Sigmoid colon (tissue), 7 donors: ENCODE measurements around the gene KY. TPM values are rescaled to one million over a fixed set of nuclear protein-coding genes. Genes with fewer than 3 reads are reported as not detected.
A peak's percentile ranks its signal among the peaks of the same experiment; 100 is the strongest.
"Not testable (repeated sequence)": the region's sequence is repeated elsewhere in the genome, so short reads cannot be mapped to it uniquely, and the experiment has no call there.

ENCODE experiments used
- DNase-seq: peaks from one replicate; pipeline ENCODE4 v3.0.0-alpha.2; 2019
- H3K27ac ChIP-seq, 4 donors: fragments of 200-600 bp; sonication (generic); one replicate each; pipeline ENCODE4 v1.5.1; 2016 to 2019; ENCODE audit warnings: mild to moderate bottlenecking in 1 of 4
- H3K27me3 ChIP-seq, 3 donors: fragments of 200-600 bp; sonication (generic); one replicate each; pipeline ENCODE4 v1.5.1; 2019; ENCODE audit warnings: mild to moderate bottlenecking in 1 of 3
- H3K36me3 ChIP-seq, 4 donors: fragments of 200-600 bp; sonication (generic); one replicate each; pipeline ENCODE4 v1.5.1; 2016 to 2019
- H3K4me1 ChIP-seq, 4 donors: fragments of 200-600 bp; sonication (generic); one replicate each; pipeline ENCODE4 v1.5.1; 2017 to 2019
- H3K4me3 ChIP-seq, 4 donors: fragments of 200-600 bp; sonication (generic); one replicate each; pipeline ENCODE4 v1.5.1; 2017 to 2019; ENCODE audit warnings: mild to moderate bottlenecking in 2 of 4, moderate library complexity in 1 of 4
- H3K9me3 ChIP-seq, 4 donors: fragments of 200-600 bp in 3 of 4; sonication (generic) in 3 of 4; one replicate each; pipeline versions ENCODE4 v1.5.1 to v1.6.1; 2013 to 2019
- CTCF ChIP-seq, 4 experiments: fragments of 450-650 bp in 3 of 4; fragments of 200-600 bp in 1 of 4; IDR thresholded peaks; one replicate each; pipeline ENCODE4 v1.5.1; 2016 to 2019; ENCODE audit warnings: antibody characterized with exemption in 4 of 4, mild to moderate bottlenecking in 3 of 4, moderate library complexity in 2 of 4
- EP300 ChIP-seq, 4 donors: sonication (generic); formaldehyde crosslinking; IDR thresholded peaks; one replicate each; pipeline ENCODE4 v1.6.1; 2017; ENCODE audit warnings: antibody characterized with exemption in 4 of 4
- POLR2A ChIP-seq, 2 donors: fragments of 450-650 bp; IDR thresholded peaks; one replicate each; pipeline ENCODE4 v1.6.1; 2016; ENCODE audit warnings: antibody characterized with exemption in 2 of 2, mild to moderate bottlenecking in 2 of 2, moderate library complexity in 2 of 2
- POLR2AphosphoS5 ChIP-seq, 4 donors: sonication (generic); formaldehyde crosslinking; IDR thresholded peaks; one replicate each; pipeline ENCODE4 v1.6.1; 2017; ENCODE audit warnings: antibody characterized with exemption in 4 of 4
- WGBS, 2 donors: extraction: QIAGEN DNeasy Blood & Tissue Kit; methylation state at CpG; one replicate each; pipeline ENCODE4 v1.1.7; 2013; 5-methylcytosine and 5-hydroxymethylcytosine counted together
- intact Hi-C: fragments of 100-400 bp; cut with DNase I; formaldehyde crosslinking; loops from one replicate; pipeline ENCODE4 v1.15.1; 2023
- polyA plus RNA-seq, 3 donors: library from polyadenylated mRNA; stranded (reverse); fragments of 200-250 nt; gene quantifications; one replicate each; pipeline ENCODE4 v1.2.3, GENCODE V29; 2013
- total RNA-seq, 4 donors: library from RNA; depleted of rRNA; stranded (reverse); fragments of >200 nt; gene quantifications; one replicate each; pipeline ENCODE4 v1.1.0, GENCODE V29; 2016
- donor health status: healthy with polysubstance abuse.
- donor health status: Bipolar disorder and iron deficiency.
- donor health status: healthy.

KY gene
- total and polyA plus RNA-seq, 7 donors = 0.13 to 3.9 (median 3.0) TPM; not detected in 2

- intact Hi-C loops = loop anchor here (1.0 to 5.0 kb wide), 4 partner anchors 51 to 1294 kb away; partner anchors contain the start of gene KY
- no peak for DNase-seq
- H3K9me3 ChIP-seq = no peaks in the 10 kb centered on the region
- H3K36me3 ChIP-seq = peaks cover 0 to 10% (median 0%) of the 10 kb centered on the region in 4 donors
- TF ChIP-seq POLR2AphosphoS5 (IDR thresholded peaks at IDR 0.05) (no peak), CTCF (IDR thresholded peaks at IDR 0.05) (peak; percentile 46 to 95 (median 80)), EP300 (IDR thresholded peaks at IDR 0.05) (no peak)
- H3K27me3 ChIP-seq = no peaks in the 10 kb centered on the region
- peaks cover 0 to 11% (median 8%) of the 10 kb centered on the region in 4 donors for H3K4me1 ChIP-seq
- no peak overlapping the region for H3K4me3 ChIP-seq
- H3K27ac ChIP-seq = no peak overlapping the region
- 12 to 13% methylated on average over 31 of the region's 31 CpGs for WGBS, 2 donors
Observed at GRCh38 chr3:134600685-134601463, 49.9 kb downstream of the KY start.

DNA sequence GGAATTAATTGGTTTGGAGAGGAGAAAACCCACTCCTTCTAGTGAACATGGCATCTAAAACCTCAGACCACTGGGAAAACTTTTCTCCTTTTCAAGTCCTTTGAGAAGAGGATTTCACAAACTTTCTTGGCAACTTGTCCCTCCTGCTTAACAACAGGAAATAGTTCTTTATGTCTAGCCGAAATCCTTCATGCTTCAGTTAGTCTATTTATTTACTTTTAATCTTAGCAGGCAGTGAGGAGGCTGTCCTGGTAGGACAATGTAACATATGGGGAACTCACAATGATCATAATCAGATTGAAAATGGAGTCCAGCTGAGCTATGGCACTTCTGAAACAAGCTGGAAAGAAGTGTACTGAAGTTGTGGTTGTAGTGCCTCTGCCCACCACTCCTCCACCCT lies 50.6 kb downstream of the KY start:
- intact Hi-C loops = loop anchor here (5.0 kb wide), 3 partner anchors 52 to 902 kb away; partner anchors contain the start of gene KY
- DNase-seq = no peak
- no peak overlapping the region for H3K27ac ChIP-seq

GRCh38 chr3:134598763-134599545 lies 51.9 kb downstream of the KY start:
- H3K36me3 ChIP-seq = peaks cover 0 to 9% (median 0%) of the 10 kb centered on the region in 4 donors
- no peaks in the 10 kb centered on the region for H3K9me3 ChIP-seq
- peaks cover 0 to 11% (median 8%) of the 10 kb centered on the region in 4 donors for H3K4me1 ChIP-seq
- no peak for DNase-seq
- H3K27ac ChIP-seq = no peak overlapping the region
- intact Hi-C loops = no loop called here
- H3K4me3 ChIP-seq = no peak overlapping the region
- H3K27me3 ChIP-seq = no peaks in the 10 kb centered on the region
- WGBS, 2 donors = 80% methylated on average over 10 of the region's 10 CpGs
- TF ChIP-seq POLR2AphosphoS5 (IDR thresholded peaks at IDR 0.05) = no peak
- TF ChIP-seq EP300 (IDR thresholded peaks at IDR 0.05) = no peak
- no peak for TF ChIP-seq CTCF (IDR thresholded peaks at IDR 0.05)
- no peak for TF ChIP-seq POLR2A (IDR thresholded peaks at IDR 0.05)

More for the DNA sequence above, 50.6 kb downstream of the KY start:
- H3K27me3 ChIP-seq = no peaks in the 10 kb centered on the region
- H3K9me3 ChIP-seq = no peaks in the 10 kb centered on the region
- 14 to 36% methylated on average over 1 of the region's 1 CpG for WGBS, 2 donors
- peaks cover 0 to 11% (median 8%) of the 10 kb centered on the region in 4 donors for H3K4me1 ChIP-seq
- no peak overlapping the region for H3K4me3 ChIP-seq
- TF ChIP-seq POLR2AphosphoS5 (IDR thresholded peaks at IDR 0.05) (no peak), EP300 (IDR thresholded peaks at IDR 0.05) (no peak), CTCF (IDR thresholded peaks at IDR 0.05) (no peak), POLR2A (IDR thresholded peaks at IDR 0.05) (no peak)
- H3K36me3 ChIP-seq = peaks cover 0 to 10% (median 0%) of the 10 kb centered on the region in 4 donors

DNA sequence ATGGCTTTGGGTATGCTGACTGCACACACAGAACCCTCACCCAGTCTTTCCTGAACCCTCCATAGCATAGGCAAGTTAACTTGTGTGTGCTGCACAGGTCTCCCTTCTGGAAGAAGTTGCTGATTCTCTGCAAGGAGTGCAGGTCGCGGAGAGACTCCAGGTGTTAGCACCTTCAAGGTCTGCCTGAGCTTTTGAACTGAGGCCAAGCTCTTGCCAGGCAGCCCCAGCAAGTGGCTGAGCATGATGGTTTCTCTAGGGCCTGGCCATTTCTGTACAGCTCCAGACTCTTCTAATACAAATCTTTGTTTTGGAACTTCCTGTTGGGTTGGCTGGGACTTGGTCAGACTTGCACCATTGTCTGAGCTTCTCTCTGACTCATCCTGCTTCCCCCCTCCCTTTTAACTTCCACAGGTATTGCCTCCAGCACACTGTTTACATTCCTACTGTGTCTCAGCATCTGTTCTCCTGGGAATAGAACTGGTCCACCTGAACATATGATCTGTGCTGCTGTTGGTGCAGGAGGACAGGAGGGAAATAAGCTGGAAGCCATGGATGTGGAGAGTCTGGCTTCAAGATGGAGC lies 53.3 kb downstream of the KY start:
- Histone ChIP-seq H3K4me3 (no peak overlapping the region), H3K36me3 (no peaks in the 10 kb centered on the region), H3K4me1 (peaks cover 0 to 11% (median 8%) of the 10 kb centered on the region in 4 donors), H3K27ac (no peak overlapping the region), H3K27me3 (no peaks in the 10 kb centered on the region), H3K9me3 (no peaks in the 10 kb centered on the region)
- intact Hi-C loops = no loop called here
- TF ChIP-seq POLR2A (IDR thresholded peaks at IDR 0.05) = no peak
- TF ChIP-seq CTCF (IDR thresholded peaks at IDR 0.05) = no peak
- TF ChIP-seq POLR2AphosphoS5 (IDR thresholded peaks at IDR 0.05) = no peak
- TF ChIP-seq EP300 (IDR thresholded peaks at IDR 0.05) = no peak
- DNase-seq = no peak
- 48 to 58% methylated on average over 2 of the region's 2 CpGs for WGBS, 2 donors

GRCh38 chr3:134594986-134595385 lies 55.8 kb downstream of the KY start:
- intact Hi-C loops, DNase-seq, H3K4me1 ChIP-seq, H3K4me3 ChIP-seq, H3K9me3 ChIP-seq, H3K36me3 ChIP-seq, H3K27me3 ChIP-seq, H3K27ac ChIP-seq: not testable (repeated sequence)
- 57 to 72% methylated on average over 3 of the region's 3 CpGs for WGBS, 2 donors
